Measurements from ENCODE around the gene TEKTIP1. TPM values are rescaled to one million over a fixed set of nuclear protein-coding genes. Genes with fewer than 3 reads are reported as not detected.

TEKTIP1 gene
- total and polyA plus RNA-seq, 2 of the 4 experiments (the other 2 are of a cell fraction), result not detected

GRCh38 chr19:3522421-3523360, 16.3 kb upstream of the TEKTIP1 start (continued):
- no peak for TF ChIP-seq USF2 (IDR thresholded peaks at IDR 0.05; ENCODE audit: low read depth, low read length)

- WGBS, 2 experiments (ENCODE audit: extremely low coverage in 2 of 2, insufficient read length in 1 of 2), result 90% methylated on average over 9 of the region's 21 CpGs; no CpG with 5 or more reads in 1 of the 2 experiments
- Histone ChIP-seq H4K5ac (ENCODE audit: low read depth, low read length) (no peak overlapping the region), H3K4me2 (ENCODE audit: low read depth, low read length) (no peak overlapping the region), H2AK9ac (replicated peaks; ENCODE audit: low read depth, low read length, poor library complexity) (no peak overlapping the region), H2AFZ (replicated peaks; ENCODE audit: low read length, poor library complexity) (peak overlapping the region; percentile 11), H3K9ac (ENCODE audit: low read depth, low read length) (no peak overlapping the region), H3K14ac (replicated peaks; ENCODE audit: low read depth, low read length) (no peak overlapping the region), H2AK5ac (ENCODE audit: low read depth, low read length) (no peak overlapping the region), H3K36me3 (ENCODE audit: control insufficient read depth, insufficient read depth, low read length) (peaks cover 55% of the 10 kb centered on the region), H4K91ac (ENCODE audit: insufficient read depth, low read depth, low read length) (no peak overlapping the region), H3K27ac (ENCODE audit: insufficient read depth, low read length) (no peak overlapping the region), H3K27me3 (ENCODE audit: control insufficient read depth, insufficient read depth, low read length) (no peaks in the 10 kb centered on the region), H4K20me1 (ENCODE audit: insufficient read depth, low read length) (peaks cover 68% of the 10 kb centered on the region), H4K8ac (ENCODE audit: low read depth in 2 of 2, low read length in 2 of 2) (no peak overlapping the region), H3K18ac (ENCODE audit: low read depth, low read length) (no peak overlapping the region), H3K79me1 (ENCODE audit: low read depth in 1 of 2, low read length in 2 of 2) (peaks cover 25 to 76% of the 10 kb centered on the region in 2 experiments), H2BK5ac (ENCODE audit: low read depth, low read length, poor library complexity, severe bottlenecking) (no peak overlapping the region), H2BK15ac (ENCODE audit: low read depth, low read length) (no peak overlapping the region), H3K4me1 (ENCODE audit: control insufficient read depth, insufficient read depth, low read length) (no peaks in the 10 kb centered on the region), H2BK120ac (ENCODE audit: low read depth, low read length) (no peak overlapping the region), H2BK20ac (ENCODE audit: low read depth, low read length) (no peak overlapping the region), H3K56ac (ENCODE audit: extremely low read depth, insufficient read depth, low read length) (no peak overlapping the region), H3K23ac (ENCODE audit: low read depth, low read length) (no peak overlapping the region), H3K4me3 (ENCODE audit: insufficient read depth, low read depth, low read length) (no peak overlapping the region), H3K4ac (ENCODE audit: low read depth, low read length) (no peak overlapping the region), H3K9me3 (ENCODE audit: control insufficient read depth, insufficient read depth, low read length) (no peaks in the 10 kb centered on the region), H3K9me1 (ENCODE audit: insufficient read depth, low read length) (peaks cover 14% of the 10 kb centered on the region)
- DNase-seq (no peak), ATAC-seq (ENCODE audit: low read depth) (no peak)
- dilution Hi-C loops (cut with HindIII; ENCODE audit: low sequenced_read_pairs, unreplicated experiment) (no loop called here), in situ Hi-C loops (cut with MboI; ENCODE audit: low sequenced_read_pairs) (no loop called here), intact Hi-C loops (cut with micrococcal nuclease) (no loop called here)
- no peak for TF ChIP-seq USF2 (IDR thresholded peaks at IDR 0.05; ENCODE audit: low read depth, low read length)
- TF ChIP-seq POLR2A (IDR thresholded peaks at IDR 0.05; ENCODE audit: low read depth, low read length), result no peak
- TF ChIP-seq SMC3 (IDR thresholded peaks at IDR 0.05; ENCODE audit: low read depth, low read length), result no peak
- no peak for TF ChIP-seq NFE2L2 (IDR thresholded peaks at IDR 0.05; ENCODE audit: low read depth, low read length)
- TF ChIP-seq MXI1 (IDR thresholded peaks at IDR 0.05; ENCODE audit: borderline replicate concordance, low read depth, low read length), result no peak
- TF ChIP-seq BHLHE40 (IDR thresholded peaks at IDR 0.05; ENCODE audit: low read depth, low read length), result no peak
- no peak for TF ChIP-seq MAZ (IDR thresholded peaks at IDR 0.05; ENCODE audit: borderline replicate concordance, low read depth, low read length)
- no peak for TF ChIP-seq CHD1 (IDR thresholded peaks at IDR 0.05; ENCODE audit: low read depth, low read length)
- no peak for TF ChIP-seq RCOR1 (IDR thresholded peaks at IDR 0.05; ENCODE audit: insufficient replicate concordance, low read length)
- TF ChIP-seq CTCF (conservative IDR thresholded peaks at IDR 0.05; ENCODE audit: low read depth, low read length), result no peak
- CTCF ChIA-PET, result no interaction called here
- POLR2A ChIA-PET (ENCODE audit: unreplicated experiment), result no interaction called here
- no TSS peak for BruUV-seq (replicated peaks)
Measured at GRCh38 chr19:3523361-3524077, 15.5 kb upstream of the TEKTIP1 start.

Data from IMR-90 (cell line).